Skeletal muscle satellite cell (primary cell): ENCODE measurements around the gene GXYLT2.
"Not testable (repeated sequence)": the region's sequence is repeated elsewhere in the genome, so short reads cannot be mapped to it uniquely, and the experiment has no call there.

Experiments used
- H3K27me3 ChIP-seq: 2 replicates; pipeline ENCODE4 v1.7.0; 2013; ENCODE audit warnings: low read length; ENCODE audit not compliant: control insufficient read depth, insufficient read depth
- H3K36me3 ChIP-seq: 2 replicates; pipeline ENCODE4 v1.7.0; 2013; ENCODE audit warnings: mild to moderate bottlenecking, control low read depth, low read length; ENCODE audit not compliant: insufficient read depth
- H3K4me1 ChIP-seq: 2 replicates; pipeline ENCODE4 v1.7.0; 2013; ENCODE audit warnings: low read length; ENCODE audit not compliant: control insufficient read depth, insufficient read depth
- H3K4me2 ChIP-seq: 2 replicates; pipeline ENCODE4 v1.7.0; 2013; ENCODE audit warnings: mild to moderate bottlenecking, low read length
- H3K4me3 ChIP-seq: 2 replicates; pipeline ENCODE4 v1.7.0; 2013; ENCODE audit warnings: low read length
- H3K9ac ChIP-seq: 2 replicates; pipeline ENCODE4 v1.7.0; 2013; ENCODE audit warnings: mild to moderate bottlenecking, low read depth, low read length, moderate library complexity
- H3K9me3 ChIP-seq: replicated peaks from 2 replicates; pipeline ENCODE4 v1.7.0; 2013; ENCODE audit warnings: mild to moderate bottlenecking, control low read depth, low read length

The GXYLT2 gene

DNA sequence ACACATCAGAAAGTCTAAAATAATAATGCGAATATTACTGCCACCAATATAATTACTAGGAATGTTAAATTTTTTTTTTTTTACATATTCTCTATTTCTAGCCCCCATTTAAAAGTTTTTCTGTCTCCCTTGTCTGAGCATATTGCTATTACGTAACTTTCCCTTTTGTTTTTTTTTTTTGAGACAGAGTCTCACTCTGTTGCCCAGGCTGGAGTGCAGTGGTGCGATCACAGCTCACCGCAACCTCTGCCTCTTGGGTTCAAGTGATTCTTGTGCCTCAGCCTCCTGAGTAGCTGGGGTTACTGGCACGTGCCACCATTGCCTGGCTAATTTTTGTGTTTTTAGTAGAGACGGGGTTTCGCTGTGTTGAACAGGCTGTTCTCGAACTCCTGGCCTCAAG, 115.2 kb downstream of the GXYLT2 start:
- peaks cover 44% of the 10 kb centered on the region for H3K36me3 ChIP-seq
- H3K9me3 ChIP-seq: not testable (repeated sequence)

DNA sequence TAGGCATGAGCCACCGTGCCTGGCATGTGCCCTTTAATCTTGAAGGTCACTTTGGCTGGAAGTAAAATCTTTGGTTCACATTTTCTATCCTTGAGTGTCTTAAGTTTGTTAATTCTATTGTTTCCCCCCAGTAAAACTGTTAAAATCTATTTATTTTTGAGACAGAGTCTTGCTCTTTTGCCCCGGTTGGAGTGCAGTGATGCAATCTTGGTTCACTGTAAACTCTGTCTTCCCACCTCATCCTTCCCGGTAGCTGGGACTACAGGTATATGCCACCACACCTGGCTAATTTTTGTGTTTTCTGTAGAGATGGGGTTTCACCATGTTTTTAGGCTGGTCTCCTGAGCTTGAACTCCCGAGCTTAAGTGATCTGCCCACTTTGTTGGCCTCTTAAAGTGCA, 116.5 kb downstream of the GXYLT2 start:
- Histone ChIP-seq H3K4me3 (no peak overlapping the region), H3K27me3 (no peaks in the 10 kb centered on the region), H3K9ac (no peak overlapping the region), H3K4me2 (no peak overlapping the region), H3K4me1 (peaks cover 22% of the 10 kb centered on the region), H3K9me3 (no peaks in the 10 kb centered on the region), H3K36me3 (peaks cover 55% of the 10 kb centered on the region)

More for the DNA sequence above, 115.2 kb downstream of the GXYLT2 start:
- not testable (repeated sequence) for H3K4me2 ChIP-seq, H3K9ac ChIP-seq, H3K27me3 ChIP-seq, H3K4me3 ChIP-seq
- peaks cover 27% of the 10 kb centered on the region for H3K4me1 ChIP-seq

DNA sequence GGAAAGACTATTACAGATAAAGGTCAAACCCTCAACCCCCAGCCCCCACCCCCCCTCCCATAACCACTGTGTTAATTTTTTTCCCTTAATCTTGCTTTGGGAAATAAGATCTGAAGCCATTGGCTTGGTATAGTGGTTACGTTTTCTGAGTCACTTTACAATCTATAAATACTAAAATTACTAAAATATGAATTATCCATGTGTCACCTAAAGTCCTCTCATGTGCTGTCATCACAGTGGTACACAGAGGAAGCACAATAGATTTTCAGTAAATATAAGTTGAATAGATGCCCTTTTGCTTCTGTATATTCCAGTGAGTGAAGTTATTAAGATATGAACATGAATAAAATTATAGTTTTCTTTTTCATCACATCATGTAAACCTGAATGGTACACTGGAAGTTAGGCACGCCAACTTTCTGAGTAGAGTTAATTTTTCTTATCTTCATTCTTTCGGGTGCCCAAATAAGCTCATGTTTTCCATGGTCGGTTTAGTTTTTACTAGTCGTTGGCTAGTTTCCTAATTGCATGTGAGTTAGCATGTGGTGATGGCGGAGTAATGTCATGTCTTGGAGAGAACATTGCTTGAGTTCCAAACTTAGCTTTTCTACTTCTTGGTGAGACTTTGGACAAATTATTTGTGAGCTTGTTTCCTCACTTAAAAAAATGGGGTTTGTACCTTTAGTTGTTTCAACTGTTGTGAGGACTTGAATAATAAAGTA, 120.3 kb downstream of the GXYLT2 start:
- Histone ChIP-seq H3K9ac (no peak overlapping the region), H3K4me2 (peak overlapping the region; percentile 27), H3K4me1 (peaks cover 7% of the 10 kb centered on the region), H3K36me3 (peaks cover 42% of the 10 kb centered on the region), H3K4me3 (no peak overlapping the region), H3K27me3 (no peaks in the 10 kb centered on the region), H3K9me3 (no peaks in the 10 kb centered on the region)

DNA sequence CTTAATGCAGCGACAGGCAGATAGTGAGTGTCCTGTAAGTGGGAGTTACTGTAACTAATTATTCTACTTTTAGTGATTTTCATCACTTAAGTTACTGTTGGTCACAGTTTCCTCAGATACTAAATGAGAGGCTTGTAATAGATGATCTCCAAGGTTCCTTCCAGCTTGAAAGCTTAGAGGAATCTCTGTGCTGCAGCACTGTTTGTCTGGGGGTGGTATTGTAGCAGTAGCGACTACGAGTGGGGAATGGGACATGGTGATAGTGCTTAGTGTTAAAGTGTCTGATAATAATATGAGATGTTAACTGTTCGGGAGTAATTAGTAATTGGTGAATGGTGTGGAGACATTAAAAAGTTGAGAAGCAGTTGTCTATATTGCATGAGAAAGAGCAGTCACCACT, 121.2 kb downstream of the GXYLT2 start:
- Histone ChIP-seq H3K4me3 (no peak overlapping the region), H3K9me3 (no peaks in the 10 kb centered on the region), H3K9ac (no peak overlapping the region), H3K27me3 (no peaks in the 10 kb centered on the region), H3K4me1 (peaks cover 9% of the 10 kb centered on the region), H3K36me3 (peaks cover 39% of the 10 kb centered on the region), H3K4me2 (no peak overlapping the region)

DNA sequence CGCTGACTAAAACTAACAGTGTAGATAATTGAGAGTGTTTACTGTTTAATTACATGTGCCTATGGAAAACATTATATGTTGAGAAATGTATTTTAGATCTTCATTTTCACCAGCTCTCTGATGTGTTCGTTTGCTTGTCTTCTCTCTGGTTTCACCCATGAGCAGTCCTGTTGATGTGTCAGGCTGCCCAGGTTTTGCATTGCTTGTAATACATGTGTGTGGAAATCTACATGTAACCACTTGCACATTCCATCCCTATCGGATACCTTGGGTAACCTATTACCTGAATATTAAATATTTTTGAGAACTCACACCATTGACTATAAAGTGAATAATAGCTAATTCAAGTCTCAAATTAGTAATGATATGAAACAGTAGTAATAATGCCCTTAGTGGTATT, 121.9 kb downstream of the GXYLT2 start:
- Histone ChIP-seq H3K9ac (no peak overlapping the region), H3K4me1 (peaks cover 9% of the 10 kb centered on the region), H3K4me3 (no peak overlapping the region), H3K4me2 (no peak overlapping the region), H3K36me3 (peaks cover 34% of the 10 kb centered on the region), H3K27me3 (no peaks in the 10 kb centered on the region), H3K9me3 (no peaks in the 10 kb centered on the region)

DNA sequence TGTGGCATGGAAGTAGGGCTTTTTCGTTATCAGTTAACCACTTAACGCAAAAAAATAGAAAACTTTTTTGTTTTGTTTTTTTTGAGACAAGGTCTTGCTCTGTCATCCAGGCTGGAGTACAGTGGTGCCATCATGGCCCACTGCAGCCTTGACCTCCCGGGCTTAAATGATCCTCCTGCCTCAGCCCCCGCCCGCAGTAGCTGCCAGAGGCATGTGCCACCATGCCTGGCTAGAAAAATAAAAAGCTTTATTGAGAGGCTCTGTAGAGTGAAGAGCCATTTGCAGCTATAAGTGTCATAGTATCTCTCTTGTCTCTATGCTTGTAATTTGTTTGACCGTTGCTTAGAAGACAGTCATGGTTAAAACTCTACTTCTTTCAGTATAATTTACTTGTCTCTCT, 122.3 kb downstream of the GXYLT2 start:
- Histone ChIP-seq H3K4me3 (no peak overlapping the region), H3K4me1 (peaks cover 9% of the 10 kb centered on the region), H3K9ac (no peak overlapping the region), H3K9me3 (no peaks in the 10 kb centered on the region), H3K36me3 (peaks cover 34% of the 10 kb centered on the region), H3K27me3 (no peaks in the 10 kb centered on the region), H3K4me2 (no peak overlapping the region)

DNA sequence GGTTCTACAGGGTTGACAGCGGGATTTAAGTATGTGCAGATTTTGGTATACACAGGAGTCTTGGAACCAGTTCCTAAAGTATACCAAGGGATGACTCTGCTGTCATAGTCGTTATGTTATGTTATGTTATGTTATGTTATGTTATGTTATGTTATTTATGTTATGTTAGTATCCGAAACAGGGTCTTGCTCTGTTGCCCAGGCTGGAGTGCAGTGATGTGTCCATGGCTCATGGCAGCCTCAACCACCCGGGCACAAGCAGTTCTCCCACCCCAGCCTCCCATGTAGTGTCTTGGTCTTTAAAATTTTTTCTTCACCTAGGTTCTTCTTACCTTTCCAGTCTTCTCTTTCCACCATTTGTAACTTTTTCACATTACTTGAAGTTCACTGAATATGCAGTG, 130.5 kb downstream of the GXYLT2 start:
- H3K4me1 ChIP-seq: peaks cover 7% of the 10 kb centered on the region
- H3K9ac ChIP-seq: no peak overlapping the region
- H3K27me3 ChIP-seq: no peaks in the 10 kb centered on the region
- H3K36me3 ChIP-seq: peaks cover 9% of the 10 kb centered on the region
- no peak overlapping the region for H3K4me2 ChIP-seq
- H3K4me3 ChIP-seq: no peak overlapping the region
- no peaks in the 10 kb centered on the region for H3K9me3 ChIP-seq

DNA sequence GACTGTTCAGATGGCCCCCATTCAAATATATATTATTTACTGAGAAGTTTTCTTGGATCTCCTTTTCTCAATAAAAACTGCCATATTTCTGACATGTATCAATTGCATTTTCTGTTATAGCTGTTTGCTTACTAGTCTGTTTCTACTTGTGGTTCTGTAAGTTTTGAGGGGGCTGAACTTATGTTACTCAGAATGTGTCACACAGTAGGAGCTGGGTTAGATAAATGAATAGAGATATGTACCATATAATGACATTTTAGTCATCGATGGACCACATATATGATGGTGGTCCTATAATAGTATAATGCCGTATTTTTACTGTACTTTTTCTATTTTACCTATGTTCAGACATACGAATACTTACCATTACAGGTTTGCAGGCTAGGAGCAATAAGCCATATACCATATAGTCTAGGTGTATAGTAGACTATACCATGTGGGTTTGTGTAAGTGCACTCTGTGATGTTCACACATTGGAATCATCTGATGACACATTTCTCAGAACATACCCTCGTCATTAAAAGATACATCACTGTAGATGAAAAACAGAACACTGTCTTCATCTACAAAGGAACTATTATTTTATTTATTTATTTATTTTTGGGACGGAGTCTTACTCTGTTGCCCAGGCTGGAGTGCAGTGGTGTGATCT, 131.1 kb downstream of the GXYLT2 start:
- Histone ChIP-seq H3K4me2 (no peak overlapping the region), H3K27me3 (no peaks in the 10 kb centered on the region), H3K4me1 (peaks cover 7% of the 10 kb centered on the region), H3K4me3 (no peak overlapping the region), H3K36me3 (peaks cover 9% of the 10 kb centered on the region), H3K9ac (no peak overlapping the region), H3K9me3 (no peaks in the 10 kb centered on the region)

DNA sequence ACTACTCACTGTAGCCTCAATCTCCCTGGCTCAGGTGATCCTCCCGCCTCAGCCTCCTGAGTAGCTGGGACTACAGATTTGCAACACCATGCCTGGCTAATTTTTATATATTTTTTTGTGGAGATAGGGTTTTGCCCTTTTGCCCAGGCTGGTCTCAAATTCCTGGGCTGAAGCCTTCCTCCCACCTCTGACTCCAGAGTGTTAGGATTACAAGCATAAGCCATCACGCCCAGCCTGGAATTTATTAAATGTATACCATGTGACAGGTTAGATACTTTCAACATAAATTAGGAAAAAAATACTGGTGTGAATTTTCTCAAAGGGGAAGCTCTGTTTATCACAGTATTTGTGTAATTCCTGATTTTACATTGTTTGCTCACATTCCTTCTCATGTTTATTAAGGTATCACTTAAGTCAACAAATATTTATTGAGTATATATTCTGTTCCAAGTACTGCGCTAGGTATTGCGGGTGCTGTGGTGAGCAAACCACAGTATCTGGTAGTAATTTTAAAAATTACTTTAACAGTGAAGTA, 133.5 kb downstream of the GXYLT2 start:
- no peaks in the 10 kb centered on the region for H3K9me3 ChIP-seq
- H3K4me1 ChIP-seq: peaks cover 17% of the 10 kb centered on the region
- H3K4me2 ChIP-seq: no peak overlapping the region
- no peaks in the 10 kb centered on the region for H3K27me3 ChIP-seq
- peaks cover 9% of the 10 kb centered on the region for H3K36me3 ChIP-seq
- H3K9ac ChIP-seq: no peak overlapping the region
- no peak overlapping the region for H3K4me3 ChIP-seq

DNA sequence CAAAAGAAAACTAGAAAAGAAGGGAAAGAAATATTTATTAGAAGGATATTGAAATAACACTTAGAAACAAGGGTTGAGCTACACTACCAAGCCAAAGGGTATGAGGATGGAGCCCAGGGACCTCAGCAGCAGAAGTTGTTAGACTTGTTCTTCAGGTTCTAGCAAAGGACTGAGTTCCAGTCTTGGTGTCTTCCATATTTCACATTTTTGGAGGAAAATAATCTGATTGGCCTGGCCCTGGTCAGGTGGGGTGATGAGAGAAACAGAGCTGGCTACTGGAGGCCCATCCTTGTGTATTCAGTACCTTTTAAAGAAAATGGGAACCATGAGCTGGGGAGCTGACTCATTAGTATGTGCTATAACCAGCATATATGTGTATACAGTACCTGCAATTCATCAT, 137.0 kb downstream of the GXYLT2 start:
- Histone ChIP-seq H3K9me3 (no peaks in the 10 kb centered on the region), H3K27me3 (no peaks in the 10 kb centered on the region), H3K4me1 (peaks cover 26% of the 10 kb centered on the region), H3K36me3 (peaks cover 4% of the 10 kb centered on the region), H3K4me2 (no peak overlapping the region), H3K4me3 (no peak overlapping the region), H3K9ac (no peak overlapping the region)

DNA sequence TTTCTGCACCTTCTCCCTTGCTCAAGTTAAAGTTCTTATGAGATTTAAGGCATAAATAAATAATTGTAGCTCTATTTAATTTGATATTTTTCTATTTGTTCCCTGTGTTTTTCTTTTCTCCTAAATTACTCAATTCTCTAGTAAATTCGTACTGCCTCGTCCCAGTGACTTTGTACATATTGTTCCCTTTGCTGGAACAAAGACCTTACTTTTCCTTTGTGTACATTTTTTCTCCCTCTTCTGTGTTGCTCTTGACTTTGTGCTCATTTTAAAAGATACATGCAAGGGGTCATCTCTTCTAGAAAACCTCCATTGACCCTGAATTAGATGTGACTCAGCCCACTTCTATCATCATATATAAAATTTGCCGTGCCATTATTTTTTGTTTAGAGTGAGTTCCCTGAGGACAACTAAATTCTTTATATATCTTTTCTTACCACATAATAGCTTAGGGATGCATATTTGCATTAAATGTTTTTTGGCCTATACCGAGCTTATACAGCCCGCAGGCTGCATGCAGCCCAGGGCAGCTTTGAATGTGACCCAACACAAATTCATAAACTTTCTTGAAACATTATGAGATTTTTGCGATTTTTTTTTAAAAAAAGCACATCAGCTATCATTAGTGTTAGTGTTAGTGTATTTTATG, 138.4 kb downstream of the GXYLT2 start:
- H3K9me3 ChIP-seq: no peaks in the 10 kb centered on the region
- H3K36me3 ChIP-seq: peaks cover 4% of the 10 kb centered on the region
- peaks cover 28% of the 10 kb centered on the region for H3K4me1 ChIP-seq
- H3K4me2 ChIP-seq: no peak overlapping the region
- H3K4me3 ChIP-seq: no peak overlapping the region
- no peak overlapping the region for H3K9ac ChIP-seq
- no peaks in the 10 kb centered on the region for H3K27me3 ChIP-seq
